Subcutaneous abdominal adipose tissue (tissue), 5 donors: ENCODE data around the gene HNMT.

Experiments used
- H3K27ac ChIP-seq: one replicate; pipeline ENCODE4 v1.7.0; 2013; ENCODE audit warnings: low read depth, mild to moderate bottlenecking, inconsistent platforms, low read length, moderate library complexity
- H3K27me3 ChIP-seq, 5 donors: one replicate each; pipeline ENCODE4 v1.7.0; 2013; ENCODE audit warnings: low read length in 5 of 5, inconsistent platforms in 1 of 5; ENCODE audit not compliant: control insufficient read depth in 5 of 5, insufficient read depth in 4 of 5
- H3K36me3 ChIP-seq, 5 donors: one replicate each; pipeline ENCODE4 v1.7.0; 2013; ENCODE audit warnings: low read length in 5 of 5; ENCODE audit not compliant: control insufficient read depth in 5 of 5, insufficient read depth in 5 of 5
- H3K4me1 ChIP-seq, 5 donors: one replicate each; pipeline ENCODE4 v1.7.0; 2013; ENCODE audit warnings: low read length in 5 of 5, mild to moderate bottlenecking in 3 of 5, moderate library complexity in 1 of 5; ENCODE audit not compliant: control insufficient read depth in 5 of 5, insufficient read depth in 5 of 5
- H3K4me3 ChIP-seq, 5 donors: one replicate each; pipeline ENCODE4 v1.7.0; 2013; ENCODE audit warnings: low read length in 5 of 5, low read depth in 1 of 5
- H3K9ac ChIP-seq, 5 donors: one replicate each; pipeline ENCODE4 v1.7.0; 2013; ENCODE audit warnings: low read length in 5 of 5, mild to moderate bottlenecking in 4 of 5, moderate library complexity in 3 of 5
- H3K9me3 ChIP-seq, 5 donors: one replicate each; pipeline ENCODE4 v1.7.0; 2013; ENCODE audit warnings: low read length in 5 of 5; ENCODE audit not compliant: control insufficient read depth in 5 of 5
- donor health status: healthy.
- donor health status: healthy.
- donor health status: healthy.
- donor health status: healthy.
- donor health status: healthy.

The HNMT gene

DNA sequence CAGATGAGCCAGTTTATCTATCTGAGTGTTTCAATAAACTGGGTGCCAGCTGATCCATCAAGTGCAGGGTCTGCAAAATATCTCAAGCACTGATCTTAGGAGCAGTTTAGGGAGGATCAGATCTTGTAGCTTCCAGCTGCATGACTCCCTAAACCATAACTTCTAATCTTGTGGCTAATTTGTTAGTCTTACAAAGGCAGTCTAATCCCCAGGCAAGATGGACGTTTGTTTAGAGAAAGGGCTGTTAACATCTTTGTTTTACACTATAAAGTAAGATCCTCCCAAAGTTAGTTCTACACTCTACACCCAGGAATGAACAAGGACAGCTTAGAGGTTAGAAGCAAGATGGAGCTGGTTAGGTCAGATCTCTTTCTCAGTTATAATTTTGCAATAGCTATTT, 28.7 kb upstream of the HNMT start:
- Histone ChIP-seq H3K9me3 (no peaks in the 10 kb centered on the region), H3K4me1 (peaks cover 0 to 11% (median 3%) of the 10 kb centered on the region in 5 donors), H3K4me3 (no peak overlapping the region), H3K27me3 (no peaks in the 10 kb centered on the region), H3K27ac (no peak overlapping the region), H3K9ac (no peak overlapping the region), H3K36me3 (no peaks in the 10 kb centered on the region)

- Histone ChIP-seq H3K27ac (no peak overlapping the region), H3K4me3 (no peak overlapping the region), H3K9me3 (no peaks in the 10 kb centered on the region), H3K4me1 (peaks cover 0 to 11% (median 3%) of the 10 kb centered on the region in 5 donors), H3K36me3 (no peaks in the 10 kb centered on the region), H3K27me3 (no peaks in the 10 kb centered on the region), H3K9ac (no peak overlapping the region)
These were observed 27.0 kb upstream of the HNMT start for GRCh38 chr2:137937246-137937645.

DNA sequence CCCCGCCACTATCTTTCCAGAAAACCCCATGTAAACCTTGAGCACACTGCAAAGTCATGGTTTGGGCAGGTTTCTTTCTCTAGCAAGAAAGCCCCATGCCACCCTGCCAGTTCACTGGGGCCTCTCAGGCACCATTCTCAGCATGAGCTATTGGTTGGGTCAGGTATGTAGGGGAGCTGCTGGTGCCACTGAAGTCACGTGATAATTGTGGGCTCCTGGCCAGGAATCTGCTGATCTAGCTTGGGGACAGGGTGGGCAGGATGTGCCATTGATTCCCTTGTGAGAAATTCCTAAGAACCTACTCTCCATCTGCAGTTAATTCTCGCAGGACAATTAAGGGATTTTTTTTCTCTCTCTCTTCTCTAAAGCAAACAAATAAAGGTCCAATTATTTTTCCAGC, 26.5 kb upstream of the HNMT start:
- Histone ChIP-seq H3K27ac (no peak overlapping the region), H3K9ac (no peak overlapping the region), H3K9me3 (no peaks in the 10 kb centered on the region), H3K27me3 (no peaks in the 10 kb centered on the region), H3K36me3 (no peaks in the 10 kb centered on the region), H3K4me3 (no peak overlapping the region), H3K4me1 (peaks cover 0 to 11% (median 3%) of the 10 kb centered on the region in 5 donors)

GRCh38 chr2:137938204-137938603, 26.1 kb upstream of the HNMT start:
- Histone ChIP-seq H3K36me3 (no peaks in the 10 kb centered on the region), H3K9ac (no peak overlapping the region), H3K27me3 (no peaks in the 10 kb centered on the region), H3K9me3 (no peaks in the 10 kb centered on the region), H3K27ac (no peak overlapping the region), H3K4me3 (no peak overlapping the region), H3K4me1 (peaks cover 0 to 11% (median 3%) of the 10 kb centered on the region in 5 donors)

- Histone ChIP-seq H3K27ac (no peak overlapping the region), H3K4me3 (no peak overlapping the region), H3K27me3 (no peaks in the 10 kb centered on the region), H3K4me1 (peaks cover 0 to 11% (median 3%) of the 10 kb centered on the region in 5 donors), H3K9me3 (no peaks in the 10 kb centered on the region), H3K36me3 (no peaks in the 10 kb centered on the region), H3K9ac (no peak overlapping the region)
These were observed 25.2 kb upstream of the HNMT start for GRCh38 chr2:137939026-137939425.

DNA sequence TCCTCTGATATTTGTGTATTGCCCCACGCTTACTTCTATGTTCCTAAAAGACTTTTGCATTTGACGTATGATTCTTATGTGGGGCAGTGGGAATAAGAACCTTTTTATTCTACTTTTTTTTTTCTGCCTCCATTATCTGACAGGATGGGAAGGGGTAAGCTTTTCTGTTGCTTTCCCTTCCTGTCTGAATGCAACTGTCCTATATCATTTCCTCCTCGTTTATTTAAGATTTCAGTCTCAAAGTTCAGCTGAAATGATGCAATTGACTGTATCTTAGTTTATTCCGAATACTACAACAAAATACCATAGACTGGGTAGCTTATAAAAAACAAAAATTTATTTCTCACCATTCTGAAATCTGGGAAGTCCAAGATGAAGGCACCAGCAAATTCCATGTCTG, 24.1 kb upstream of the HNMT start:
- H3K27ac ChIP-seq = no peak overlapping the region

GRCh38 chr2:137942037-137942832, 22.0 kb upstream of the HNMT start:
- Histone ChIP-seq H3K27ac (no peak overlapping the region), H3K36me3 (no peaks in the 10 kb centered on the region), H3K27me3 (no peaks in the 10 kb centered on the region), H3K4me1 (peaks cover 0 to 11% (median 3%) of the 10 kb centered on the region in 5 donors), H3K4me3 (no peak overlapping the region), H3K9ac (no peak overlapping the region), H3K9me3 (no peaks in the 10 kb centered on the region)

More for the DNA sequence above, 24.1 kb upstream of the HNMT start:
- Histone ChIP-seq H3K4me3 (no peak overlapping the region), H3K9ac (no peak overlapping the region), H3K9me3 (no peaks in the 10 kb centered on the region), H3K27me3 (no peaks in the 10 kb centered on the region), H3K4me1 (peaks cover 0 to 11% (median 3%) of the 10 kb centered on the region in 5 donors), H3K36me3 (no peaks in the 10 kb centered on the region)

DNA sequence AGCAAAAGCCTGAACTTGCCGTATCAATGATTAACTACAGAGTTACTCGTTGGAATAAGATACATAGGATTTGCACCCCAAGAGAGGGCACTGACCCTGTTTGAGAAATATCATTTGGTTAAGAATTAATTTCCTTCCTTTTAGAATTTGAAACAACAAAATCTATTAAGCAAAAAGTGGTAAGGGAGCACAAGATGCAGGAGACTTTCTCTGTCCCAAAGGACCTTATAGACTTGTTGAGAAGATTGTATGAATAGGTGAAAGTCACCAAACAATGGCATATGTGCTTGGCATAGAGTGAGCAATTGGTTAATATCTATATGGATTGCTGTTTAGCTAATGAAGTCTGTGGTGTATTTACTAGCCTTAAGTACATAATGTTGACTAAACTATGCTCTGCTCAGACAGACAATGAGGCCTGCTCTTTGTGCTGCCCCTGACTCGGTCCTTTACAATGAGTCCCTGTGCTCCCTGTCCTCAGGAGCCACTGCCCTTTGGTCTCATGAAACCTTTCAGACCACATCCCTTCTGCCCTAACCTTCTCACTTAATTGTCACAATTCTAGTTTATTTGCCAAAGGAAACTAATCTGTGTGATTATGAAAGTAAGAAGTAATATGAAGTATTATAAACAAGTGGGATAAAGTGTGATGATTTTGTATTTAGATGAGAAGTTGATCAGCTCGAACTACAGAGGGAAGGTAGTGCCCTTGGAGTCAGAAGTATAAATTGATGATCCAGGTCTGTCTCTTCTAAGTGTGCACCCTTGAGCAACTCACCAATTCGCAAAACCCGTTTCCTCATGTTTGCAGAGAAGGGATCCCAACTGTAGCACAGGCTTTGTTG, 21.2 kb upstream of the HNMT start:
- Histone ChIP-seq H3K4me1 (peaks cover 0 to 5% (median 0%) of the 10 kb centered on the region in 5 donors), H3K27ac (no peak overlapping the region), H3K9ac (no peak overlapping the region), H3K4me3 (no peak overlapping the region), H3K36me3 (no peaks in the 10 kb centered on the region), H3K27me3 (no peaks in the 10 kb centered on the region), H3K9me3 (no peaks in the 10 kb centered on the region)

- Histone ChIP-seq H3K27me3 (no peaks in the 10 kb centered on the region), H3K4me3 (no peak overlapping the region), H3K9me3 (no peaks in the 10 kb centered on the region), H3K36me3 (no peaks in the 10 kb centered on the region), H3K4me1 (no peaks in the 10 kb centered on the region), H3K9ac (no peak overlapping the region), H3K27ac (no peak overlapping the region)
These were observed 20.5 kb upstream of the HNMT start for GRCh38 chr2:137943678-137944347.

GRCh38 chr2:137944714-137945113, 19.6 kb upstream of the HNMT start:
- Histone ChIP-seq H3K9ac (no peak overlapping the region), H3K36me3 (no peaks in the 10 kb centered on the region), H3K4me3 (no peak overlapping the region), H3K27ac (no peak overlapping the region), H3K4me1 (no peaks in the 10 kb centered on the region), H3K9me3 (no peaks in the 10 kb centered on the region), H3K27me3 (no peaks in the 10 kb centered on the region)
